Right renal pelvis (tissue), 4 donors: ENCODE results near the gene PDXK. TPM values are rescaled to one million over a fixed set of nuclear protein-coding genes. Genes with fewer than 3 reads are reported as not detected.

Experiments used
- DNase-seq, 4 donors: peaks; one replicate each; pipeline ENCODE4 v3.0.0-alpha.2; 2013; ENCODE audit warnings: low read depth in 4 of 4, low spot score in 3 of 4, missing footprints in 1 of 4
- polyA plus RNA-seq, 4 donors: library from polyadenylated mRNA; unstranded; fragments of 120-200 nt; gene quantifications; one replicate each; pipeline ENCODE4 v1.2.1, GENCODE V29; 2013; ENCODE audit not compliant: insufficient read length in 4 of 4

Gene PDXK
- polyA plus RNA-seq, 4 donors, result 69.5 to 77.9 (median 74.5) TPM

- DNase-seq, result no peak
These were observed 59.8 kb downstream of the PDXK start for GRCh38 chr21:43778469-43779335.

GRCh38 chr21:43779660-43780059, 60.7 kb downstream of the PDXK start:
- no peak for DNase-seq

GRCh38 chr21:43781846-43782245, 62.9 kb downstream of the PDXK start:
- DNase-seq, result no peak

GRCh38 chr21:43782431-43783097, 63.6 kb downstream of the PDXK start:
- DNase-seq, result no peak

- DNase-seq, result no peak
These were observed 64.3 kb downstream of the PDXK start for GRCh38 chr21:43783098-43783700.

GRCh38 chr21:43785134-43785533, 66.2 kb downstream of the PDXK start:
- DNase-seq, result no peak

- no peak for DNase-seq
These were observed 67.4 kb downstream of the PDXK start for GRCh38 chr21:43786300-43786806.

GRCh38 chr21:43786807-43787440, 68.0 kb downstream of the PDXK start:
- DNase-seq, result no peak

- peak; percentile 85 to 95 (median 86) for DNase-seq
These were observed 70.5 kb downstream of the PDXK start, which contains the start of gene RRP1 for GRCh38 chr21:43789276-43790009. Gene RRP1 (plus strand): TSS chr21:43789577. CDS start chr21:43789630, 53 bp downstream.

GRCh38 chr21:43790010-43790524, 71.1 kb downstream of the PDXK start:
- DNase-seq, result no peak

- DNase-seq, result no peak
These were observed 73.5 kb downstream of the PDXK start for GRCh38 chr21:43792406-43792805.

- DNase-seq, result no peak
These were observed 74.3 kb downstream of the PDXK start for GRCh38 chr21:43793243-43793642.

- DNase-seq, result no peak
These were observed 75.4 kb downstream of the PDXK start for GRCh38 chr21:43794311-43794710.

GRCh38 chr21:43794857-43795256, 75.9 kb downstream of the PDXK start:
- DNase-seq, result no peak

GRCh38 chr21:43797415-43797814, 78.5 kb downstream of the PDXK start:
- DNase-seq, result no peak

GRCh38 chr21:43797925-43798715, 79.2 kb downstream of the PDXK start:
- DNase-seq, result no peak

GRCh38 chr21:43799301-43799840, 80.4 kb downstream of the PDXK start:
- no peak for DNase-seq

GRCh38 chr21:43800124-43800523, 81.2 kb downstream of the PDXK start:
- DNase-seq, result no peak

- no peak for DNase-seq
These were observed 81.6 kb downstream of the PDXK start for GRCh38 chr21:43800566-43800965.
